Sigmoid colon (tissue), 4 donors: ENCODE results near the gene NUCKS1.

Experiments used
- CTCF ChIP-seq, 4 experiments: fragments of 450-650 bp in 3 of 4; fragments of 200-600 bp in 1 of 4; IDR thresholded peaks; one replicate each; pipeline ENCODE4 v1.5.1; 2016 to 2019; ENCODE audit warnings: antibody characterized with exemption in 4 of 4, mild to moderate bottlenecking in 3 of 4, moderate library complexity in 2 of 4
- POLR2AphosphoS5 ChIP-seq, 4 donors: sonication (generic); formaldehyde crosslinking; IDR thresholded peaks; one replicate each; pipeline ENCODE4 v1.6.1; 2017; ENCODE audit warnings: antibody characterized with exemption in 4 of 4

- TF ChIP-seq CTCF (IDR thresholded peaks at IDR 0.05) (no peak), POLR2AphosphoS5 (IDR thresholded peaks at IDR 0.05) (no peak)
Observed at GRCh38 chr1:205688171-205689080, 61.6 kb downstream of the NUCKS1 start.
